Measurements from ENCODE around the gene AHRR. TPM values are rescaled to one million over a fixed set of nuclear protein-coding genes. Genes with fewer than 3 reads are reported as not detected.

Gene AHRR
- total RNA-seq, 1 experiment from 2014 or later, result 2.2 TPM

DNA sequence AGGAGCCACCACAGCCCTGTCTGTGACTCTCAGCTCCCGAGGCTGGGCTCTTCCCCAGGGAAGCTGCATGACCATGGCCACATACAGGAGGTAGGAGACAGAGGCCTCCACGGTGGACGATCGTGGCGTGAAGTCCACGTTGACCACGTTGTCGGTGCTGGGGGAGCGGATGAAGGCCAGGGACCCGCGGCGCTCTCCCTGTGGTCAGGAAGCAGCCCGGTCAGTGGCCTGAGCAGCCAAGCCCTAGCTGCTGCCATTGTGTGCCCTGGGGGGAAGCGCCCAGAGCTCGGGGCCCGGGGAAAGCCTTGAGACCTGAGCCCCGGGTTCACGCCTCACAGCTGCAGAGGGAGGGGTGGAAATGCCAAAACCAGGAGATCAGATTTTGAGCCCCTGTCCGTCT lies 155.7 kb downstream of the AHRR start:
- Histone ChIP-seq H4K20me1 (ENCODE audit: control insufficient read depth, insufficient read depth, insufficient read length) (no peaks in the 10 kb centered on the region), H2BK15ac (ENCODE audit: low read depth, low read length) (no peak overlapping the region), H3K56ac (ENCODE audit: insufficient read length, low read depth, low read length) (no peak overlapping the region), H4K8ac (replicated peaks; ENCODE audit: insufficient read length, low read depth, low read length) (no peak overlapping the region), H3K4ac (ENCODE audit: low read depth, low read length) (no peak overlapping the region), H3K27me3 (ENCODE audit: insufficient read depth, low read length) (peaks cover 25% of the 10 kb centered on the region; the same call in 1 of the 2 replicates), H2BK120ac (ENCODE audit: low read depth, low read length, poor library complexity, severe bottlenecking) (no peak overlapping the region), H2AFZ (ENCODE audit: low read length) (no peak overlapping the region), H2BK5ac (ENCODE audit: insufficient read length, low read length) (no peak overlapping the region), H3K9me3 (ENCODE audit: control insufficient read depth, low read depth, low read length) (no peaks in the 10 kb centered on the region), H4K5ac (ENCODE audit: insufficient read length, low read depth, low read length) (no peak overlapping the region), H3K79me1 (ENCODE audit: insufficient read depth, low read depth, low read length, poor library complexity, severe bottlenecking) (no peaks in the 10 kb centered on the region), H3K27ac (ENCODE audit: insufficient read length, low read depth, low read length) (no peak overlapping the region), H4K91ac (ENCODE audit: insufficient read length, low read depth, low read length) (no peak overlapping the region), H2AK5ac (ENCODE audit: insufficient read length, low read length) (no peak overlapping the region), H3K23ac (ENCODE audit: insufficient read length, low read depth, low read length) (no peak overlapping the region), H3K18ac (ENCODE audit: insufficient read length, low read depth, low read length) (no peak overlapping the region), H3K23me2 (ENCODE audit: insufficient read length, low read depth, low read length, poor library complexity, severe bottlenecking) (peaks cover 13% of the 10 kb centered on the region), H3K9ac (ENCODE audit: extremely low read depth, insufficient read length, low read length) (no peak overlapping the region), H3T11ph (ENCODE audit: low read length) (no peak overlapping the region), H2BK20ac (ENCODE audit: low read depth, low read length, poor library complexity, severe bottlenecking) (no peak overlapping the region), H3K14ac (ENCODE audit: insufficient read depth, low read length) (no peak overlapping the region), H3K4me1 (ENCODE audit: insufficient read depth, low read length) (no peaks in the 10 kb centered on the region), H3K4me2 (ENCODE audit: insufficient read depth, insufficient read length, low read length) (no peak overlapping the region), H2BK12ac (ENCODE audit: insufficient read length, low read depth, low read length) (no peak overlapping the region), H3K79me2 (ENCODE audit: insufficient read depth, low read length) (no peaks in the 10 kb centered on the region)
- H3K4me3 Mint-ChIP-seq, result no peak overlapping the region
- no peaks in the 10 kb centered on the region for H3K9me3 Mint-ChIP-seq
- TF ChIP-seq, protein P1, sequence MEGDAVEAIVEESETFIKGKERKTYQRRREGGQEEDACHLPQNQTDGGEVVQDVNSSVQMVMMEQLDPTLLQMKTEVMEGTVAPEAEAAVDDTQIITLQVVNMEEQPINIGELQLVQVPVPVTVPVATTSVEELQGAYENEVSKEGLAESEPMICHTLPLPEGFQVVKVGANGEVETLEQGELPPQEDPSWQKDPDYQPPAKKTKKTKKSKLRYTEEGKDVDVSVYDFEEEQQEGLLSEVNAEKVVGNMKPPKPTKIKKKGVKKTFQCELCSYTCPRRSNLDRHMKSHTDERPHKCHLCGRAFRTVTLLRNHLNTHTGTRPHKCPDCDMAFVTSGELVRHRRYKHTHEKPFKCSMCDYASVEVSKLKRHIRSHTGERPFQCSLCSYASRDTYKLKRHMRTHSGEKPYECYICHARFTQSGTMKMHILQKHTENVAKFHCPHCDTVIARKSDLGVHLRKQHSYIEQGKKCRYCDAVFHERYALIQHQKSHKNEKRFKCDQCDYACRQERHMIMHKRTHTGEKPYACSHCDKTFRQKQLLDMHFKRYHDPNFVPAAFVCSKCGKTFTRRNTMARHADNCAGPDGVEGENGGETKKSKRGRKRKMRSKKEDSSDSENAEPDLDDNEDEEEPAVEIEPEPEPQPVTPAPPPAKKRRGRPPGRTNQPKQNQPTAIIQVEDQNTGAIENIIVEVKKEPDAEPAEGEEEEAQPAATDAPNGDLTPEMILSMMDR (conservative IDR thresholded peaks at IDR 0.05), result no peak
- no peak overlapping the region for H3K27ac Mint-ChIP-seq
- no CpG with 5 or more reads among the region's 19 CpGs for whole genome bisulfite sequencing (ENCODE audit: extremely low coverage, insufficient read length, low lambda C conversion rate)
- peaks cover 45% of the 10 kb centered on the region for H3K27me3 Mint-ChIP-seq (ENCODE audit: low read depth)
- DNase-seq, result no peak
- H3K36me3 Mint-ChIP-seq (ENCODE audit: insufficient read depth in 1 of 3, low read depth in 3 of 3), result no peaks in the 10 kb centered on the region
- peaks cover 0 to 4% of the 10 kb centered on the region in 2 experiments; a peak in 1 of 4 replicates for H3K4me1 Mint-ChIP-seq
